Neuron (in vitro differentiated cells): ENCODE results near the gene SHF.

ENCODE experiments used
- H2AFZ ChIP-seq: one replicate; pipeline ENCODE4 v1.6.1; 2013; ENCODE audit warnings: low read depth, mild to moderate bottlenecking, inconsistent platforms, low read length, moderate library complexity
- H3K27me3 ChIP-seq: one replicate; pipeline ENCODE4 v1.6.1; 2013; ENCODE audit warnings: low read length; ENCODE audit not compliant: insufficient read depth
- H3K36me3 ChIP-seq: one replicate; pipeline ENCODE4 v1.6.1; 2013; ENCODE audit warnings: low read length; ENCODE audit not compliant: insufficient read depth
- H3K4me1 ChIP-seq: one replicate; pipeline ENCODE4 v1.6.1; 2013; ENCODE audit warnings: low read length; ENCODE audit not compliant: insufficient read depth
- H3K4me3 ChIP-seq: 2 replicates; pipeline ENCODE4 v1.5.1; 2013; ENCODE audit warnings: mild to moderate bottlenecking, low read length, moderate library complexity
- H3K9me3 ChIP-seq: one replicate; pipeline ENCODE4 v1.6.1; 2013; ENCODE audit warnings: low read length

SHF gene

GRCh38 chr15:45205192-45205591 is 17.4 kb upstream of the SHF start:
- Histone ChIP-seq H3K9me3 (no peaks in the 10 kb centered on the region), H3K36me3 (no peaks in the 10 kb centered on the region), H2AFZ (no peak overlapping the region), H3K4me1 (no peaks in the 10 kb centered on the region), H3K27me3 (no peaks in the 10 kb centered on the region), H3K4me3 (no peak overlapping the region)

GRCh38 chr15:45203182-45203581 is 15.4 kb upstream of the SHF start:
- H3K9me3 ChIP-seq = no peaks in the 10 kb centered on the region
- H3K27me3 ChIP-seq = no peaks in the 10 kb centered on the region
- no peak overlapping the region for H2AFZ ChIP-seq
- H3K4me1 ChIP-seq = peaks cover 5% of the 10 kb centered on the region
- H3K36me3 ChIP-seq = no peaks in the 10 kb centered on the region
- no peak overlapping the region for H3K4me3 ChIP-seq

- no peak overlapping the region for H3K4me3 ChIP-seq
- no peaks in the 10 kb centered on the region for H3K36me3 ChIP-seq
- no peaks in the 10 kb centered on the region for H3K27me3 ChIP-seq
- no peak overlapping the region for H2AFZ ChIP-seq
- no peaks in the 10 kb centered on the region for H3K9me3 ChIP-seq
- H3K4me1 ChIP-seq = peaks cover 5% of the 10 kb centered on the region
These were observed 14.1 kb upstream of the SHF start for GRCh38 chr15:45201869-45202268.

- Histone ChIP-seq H3K36me3 (no peaks in the 10 kb centered on the region), H3K4me3 (peak overlapping the region; percentile 68), H3K27me3 (no peaks in the 10 kb centered on the region), H3K4me1 (peaks cover 5% of the 10 kb centered on the region), H3K9me3 (no peaks in the 10 kb centered on the region), H2AFZ (peak overlapping the region; percentile 37)
These were observed 13.7 kb upstream of the SHF start for GRCh38 chr15:45201557-45201859.

GRCh38 chr15:45200799-45201556 is 13.2 kb upstream of the SHF start:
- no peaks in the 10 kb centered on the region for H3K9me3 ChIP-seq
- peaks cover 5% of the 10 kb centered on the region for H3K4me1 ChIP-seq

GRCh38 chr15:45200001-45200798 is 12.4 kb upstream of the SHF start:
- H3K4me1 ChIP-seq = peaks cover 5% of the 10 kb centered on the region
- no peaks in the 10 kb centered on the region for H3K27me3 ChIP-seq
- no peaks in the 10 kb centered on the region for H3K9me3 ChIP-seq
- H3K36me3 ChIP-seq = no peaks in the 10 kb centered on the region
- peak overlapping the region; percentile 68 for H3K4me3 ChIP-seq
- H2AFZ ChIP-seq = peak overlapping the region; percentile 66

More at GRCh38 chr15:45200799-45201556, 13.2 kb upstream of the SHF start:
- H2AFZ ChIP-seq = peak overlapping the region; percentile 66
- no peaks in the 10 kb centered on the region for H3K36me3 ChIP-seq
- peak overlapping the region; percentile 68 for H3K4me3 ChIP-seq
- H3K27me3 ChIP-seq = no peaks in the 10 kb centered on the region

- Histone ChIP-seq H3K4me1 (peaks cover 5% of the 10 kb centered on the region), H3K36me3 (no peaks in the 10 kb centered on the region), H3K27me3 (no peaks in the 10 kb centered on the region), H3K4me3 (peak overlapping the region; percentile 68), H3K9me3 (no peaks in the 10 kb centered on the region), H2AFZ (peak overlapping the region; percentile 41)
These were observed 11.5 kb upstream of the SHF start for GRCh38 chr15:45199136-45199810.

- Histone ChIP-seq H3K4me1 (peaks cover 5% of the 10 kb centered on the region), H3K27me3 (no peaks in the 10 kb centered on the region), H3K4me3 (peak overlapping the region; percentile 68), H2AFZ (peak overlapping the region; percentile 41), H3K9me3 (no peaks in the 10 kb centered on the region), H3K36me3 (no peaks in the 10 kb centered on the region)
These were observed 10.8 kb upstream of the SHF start for GRCh38 chr15:45198337-45199135.

GRCh38 chr15:45197512-45197911 is 9.7 kb upstream of the SHF start:
- no peaks in the 10 kb centered on the region for H3K27me3 ChIP-seq
- H3K4me1 ChIP-seq = peaks cover 5% of the 10 kb centered on the region
- no peaks in the 10 kb centered on the region for H3K36me3 ChIP-seq
- peak overlapping the region; percentile 68 for H3K4me3 ChIP-seq
- no peaks in the 10 kb centered on the region for H3K9me3 ChIP-seq
- peak overlapping the region; percentile 17 for H2AFZ ChIP-seq

- Histone ChIP-seq H3K36me3 (no peaks in the 10 kb centered on the region), H2AFZ (no peak overlapping the region), H3K4me1 (peaks cover 19% of the 10 kb centered on the region), H3K4me3 (peak overlapping the region; percentile 73), H3K9me3 (no peaks in the 10 kb centered on the region), H3K27me3 (no peaks in the 10 kb centered on the region)
These were observed 230 bp downstream of the SHF start for GRCh38 chr15:45187578-45187893.

- no peaks in the 10 kb centered on the region for H3K9me3 ChIP-seq
- H3K4me3 ChIP-seq = peak overlapping the region; percentile 73
- H3K36me3 ChIP-seq = no peaks in the 10 kb centered on the region
- H2AFZ ChIP-seq = no peak overlapping the region
- peaks cover 19% of the 10 kb centered on the region for H3K4me1 ChIP-seq
- no peaks in the 10 kb centered on the region for H3K27me3 ChIP-seq
These were observed 792 bp downstream of the SHF start for GRCh38 chr15:45186771-45187577.
